Measurements from ENCODE around the gene AVEN. TPM values are rescaled to one million over a fixed set of nuclear protein-coding genes. Genes with fewer than 3 reads are reported as not detected.

Gene AVEN
- total and polyA plus RNA-seq, 2 experiments from 2014 or later, result 10.7 to 31.7 TPM

DNA sequence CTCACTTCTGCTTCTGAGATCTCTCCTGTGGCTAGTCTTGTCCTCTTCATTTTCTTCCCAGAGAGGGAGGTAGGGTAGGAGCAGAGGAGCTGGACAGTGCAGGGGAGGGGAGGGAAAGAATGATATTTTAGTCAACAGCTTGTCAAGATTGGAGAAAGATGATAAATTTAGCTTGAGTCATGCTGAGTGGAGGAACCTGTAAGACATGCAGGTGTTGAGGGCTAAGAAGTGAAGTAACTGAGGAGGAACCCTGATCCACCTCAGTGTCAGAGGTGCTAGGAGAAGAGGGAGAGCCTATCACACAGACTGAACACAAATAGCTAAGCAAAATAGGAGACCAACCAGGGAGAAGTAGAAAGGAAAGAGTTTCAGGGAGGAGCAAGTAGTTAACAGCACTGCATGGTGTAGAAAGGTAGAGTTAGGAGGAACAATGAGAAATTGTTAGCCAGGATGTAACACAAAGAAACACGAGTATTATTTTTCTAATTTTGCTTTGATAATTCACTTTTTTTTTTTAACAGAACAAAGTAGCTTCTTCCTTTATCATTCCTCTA lies 178.9 kb downstream of the AVEN start:
- Histone ChIP-seq H3K4me1 (ENCODE audit: low read depth) (no peaks in the 10 kb centered on the region), H3K27me3 (no peaks in the 10 kb centered on the region), H3K27ac (no peak overlapping the region), H3K9me3 (ENCODE audit: low read depth) (no peaks in the 10 kb centered on the region), H3K36me3 (no peaks in the 10 kb centered on the region), H3K4me3 (no peak overlapping the region)
- DNase-seq (ENCODE audit: low read depth in 1 of 2, low spot score in 1 of 2), result no peak
- TF ChIP-seq, protein P1, sequence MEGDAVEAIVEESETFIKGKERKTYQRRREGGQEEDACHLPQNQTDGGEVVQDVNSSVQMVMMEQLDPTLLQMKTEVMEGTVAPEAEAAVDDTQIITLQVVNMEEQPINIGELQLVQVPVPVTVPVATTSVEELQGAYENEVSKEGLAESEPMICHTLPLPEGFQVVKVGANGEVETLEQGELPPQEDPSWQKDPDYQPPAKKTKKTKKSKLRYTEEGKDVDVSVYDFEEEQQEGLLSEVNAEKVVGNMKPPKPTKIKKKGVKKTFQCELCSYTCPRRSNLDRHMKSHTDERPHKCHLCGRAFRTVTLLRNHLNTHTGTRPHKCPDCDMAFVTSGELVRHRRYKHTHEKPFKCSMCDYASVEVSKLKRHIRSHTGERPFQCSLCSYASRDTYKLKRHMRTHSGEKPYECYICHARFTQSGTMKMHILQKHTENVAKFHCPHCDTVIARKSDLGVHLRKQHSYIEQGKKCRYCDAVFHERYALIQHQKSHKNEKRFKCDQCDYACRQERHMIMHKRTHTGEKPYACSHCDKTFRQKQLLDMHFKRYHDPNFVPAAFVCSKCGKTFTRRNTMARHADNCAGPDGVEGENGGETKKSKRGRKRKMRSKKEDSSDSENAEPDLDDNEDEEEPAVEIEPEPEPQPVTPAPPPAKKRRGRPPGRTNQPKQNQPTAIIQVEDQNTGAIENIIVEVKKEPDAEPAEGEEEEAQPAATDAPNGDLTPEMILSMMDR (IDR thresholded peaks at IDR 0.05; ENCODE audit: low read depth, low read length), result no peak

DNA sequence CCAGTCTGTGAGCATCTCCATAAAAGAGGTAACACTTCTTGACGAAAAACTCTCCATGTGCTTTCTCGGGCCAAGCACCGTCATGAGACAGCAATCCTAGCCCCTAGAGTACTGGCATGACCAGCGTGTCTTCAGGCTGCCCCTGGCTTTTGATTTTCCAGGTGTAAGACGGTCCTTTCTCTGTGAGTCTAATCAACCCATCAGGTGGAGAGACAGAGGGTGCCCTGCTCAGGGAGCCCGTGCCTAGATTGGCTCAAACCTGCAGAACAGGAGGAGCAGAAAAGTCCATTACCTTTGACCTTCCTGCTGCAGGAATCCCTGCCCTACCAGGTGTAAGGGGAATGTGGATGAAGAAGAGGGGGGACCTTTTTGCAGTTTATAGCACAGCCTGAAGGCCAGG lies 180.2 kb downstream of the AVEN start:
- Histone ChIP-seq H3K9me3 (ENCODE audit: low read depth) (no peaks in the 10 kb centered on the region), H3K36me3 (no peaks in the 10 kb centered on the region), H3K4me1 (ENCODE audit: low read depth) (no peaks in the 10 kb centered on the region), H3K27ac (no peak overlapping the region), H3K27me3 (no peaks in the 10 kb centered on the region), H3K4me3 (no peak overlapping the region)
- no peak for DNase-seq (ENCODE audit: low read depth in 1 of 2, low spot score in 1 of 2)
- TF ChIP-seq, protein P1 (IDR thresholded peaks at IDR 0.05; ENCODE audit: low read depth, low read length), result no peak

DNA sequence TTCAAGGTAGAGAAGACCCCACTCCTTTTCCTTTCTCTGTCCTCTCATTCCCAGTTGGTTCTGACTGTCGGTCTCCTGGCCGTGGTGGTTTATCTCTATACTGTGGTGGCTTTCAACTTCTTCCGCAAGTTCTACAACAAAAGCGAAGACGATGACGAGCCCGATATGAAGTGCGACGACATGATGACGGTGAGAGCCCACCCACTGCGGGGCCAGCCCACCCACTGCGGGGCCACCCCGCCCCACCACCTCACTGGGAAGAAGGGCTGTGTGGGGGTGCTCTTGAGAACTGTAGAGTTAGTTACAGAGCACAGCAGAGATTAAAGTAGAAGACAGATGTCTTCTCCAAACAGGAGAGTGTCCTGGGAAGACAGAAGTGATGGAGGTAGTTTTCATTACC lies 181.3 kb downstream of the AVEN start:
- TF ChIP-seq, protein P1 (IDR thresholded peaks at IDR 0.05; ENCODE audit: low read depth, low read length), result no peak
- Histone ChIP-seq H3K27me3 (no peaks in the 10 kb centered on the region), H3K27ac (no peak overlapping the region), H3K9me3 (ENCODE audit: low read depth) (no peaks in the 10 kb centered on the region), H3K4me1 (ENCODE audit: low read depth) (no peaks in the 10 kb centered on the region), H3K36me3 (no peaks in the 10 kb centered on the region), H3K4me3 (no peak overlapping the region)
- DNase-seq (ENCODE audit: low read depth in 1 of 2, low spot score in 1 of 2), result no peak

DNA sequence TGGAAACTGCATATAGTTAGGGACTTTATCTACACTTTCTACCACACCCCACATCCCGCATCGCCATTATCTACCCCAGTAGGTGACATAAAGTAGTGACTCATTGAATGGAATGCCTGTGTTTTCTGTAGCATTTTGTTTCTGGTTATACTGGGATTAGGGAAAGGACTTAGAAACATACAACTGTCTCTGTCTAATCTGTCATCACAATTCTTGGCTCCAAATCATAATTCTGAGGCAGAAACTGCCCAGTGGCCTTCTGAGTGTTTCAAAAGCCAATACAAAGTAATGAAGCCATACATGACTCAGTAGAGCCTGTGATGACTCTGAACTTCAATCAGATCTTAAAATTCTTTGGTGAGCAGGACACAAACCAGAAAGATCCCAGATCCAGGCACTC lies 186.4 kb downstream of the AVEN start:
- no peak overlapping the region for H3K27ac ChIP-seq
- no peaks in the 10 kb centered on the region for H3K36me3 ChIP-seq
- no peaks in the 10 kb centered on the region for H3K4me1 ChIP-seq (ENCODE audit: low read depth)
- H3K27me3 ChIP-seq, result no peaks in the 10 kb centered on the region
- peak in 1 of 2 donors; percentile 75 for DNase-seq (ENCODE audit: low read depth in 1 of 2, low spot score in 1 of 2)
- H3K4me3 ChIP-seq, result no peak overlapping the region
- TF ChIP-seq, protein P1 (IDR thresholded peaks at IDR 0.05; ENCODE audit: low read depth, low read length), result no peak
- no peaks in the 10 kb centered on the region for H3K9me3 ChIP-seq (ENCODE audit: low read depth)

DNA sequence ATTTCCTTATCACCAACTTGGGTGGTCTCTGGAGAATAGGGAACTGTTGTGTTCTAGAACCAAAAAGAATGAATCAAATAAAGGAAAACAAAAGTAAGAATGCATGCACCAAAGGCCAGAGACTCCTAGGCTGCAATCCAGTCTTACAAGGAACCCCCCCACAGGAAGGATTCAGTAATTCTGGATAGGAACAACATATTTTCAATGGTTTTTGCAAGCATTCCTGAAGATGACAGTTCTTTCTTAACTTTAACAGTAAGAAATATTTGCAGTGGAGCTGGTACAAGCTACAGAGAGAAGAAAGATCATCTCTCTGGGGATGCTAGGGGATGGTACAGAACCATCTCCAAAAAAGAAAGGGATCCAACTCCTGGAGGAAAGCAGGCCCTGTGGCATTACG lies 186.9 kb downstream of the AVEN start:
- TF ChIP-seq, protein P1 (IDR thresholded peaks at IDR 0.05; ENCODE audit: low read depth, low read length), result no peak
- Histone ChIP-seq H3K9me3 (ENCODE audit: low read depth) (no peaks in the 10 kb centered on the region), H3K27me3 (no peaks in the 10 kb centered on the region), H3K4me3 (no peak overlapping the region), H3K4me1 (ENCODE audit: low read depth) (no peaks in the 10 kb centered on the region), H3K36me3 (no peaks in the 10 kb centered on the region), H3K27ac (no peak overlapping the region)
- peak in 1 of 2 donors; percentile 52 for DNase-seq (ENCODE audit: low read depth in 1 of 2, low spot score in 1 of 2)
